Ovary (tissue), 9 donors: ENCODE data around the gene FOXO1. TPM values are rescaled to one million over a fixed set of nuclear protein-coding genes. Genes with fewer than 3 reads are reported as not detected.

ENCODE experiments used
- DNase-seq, 5 donors: peaks; one replicate each; pipeline ENCODE4 v3.0.0-alpha.2; 2019 to 2020
- H3K27ac ChIP-seq, 2 donors: fragments of 200-600 bp; one replicate each; pipeline versions ENCODE4 v1.5.1 to v1.8.0; 2019 to 2022
- H3K27me3 ChIP-seq: fragments of 200-600 bp; one replicate; pipeline ENCODE4 v1.8.0; 2022
- H3K36me3 ChIP-seq: fragments of 200-600 bp; sonication (generic); one replicate; pipeline ENCODE4 v1.5.1; 2019
- H3K4me1 ChIP-seq: one replicate; pipeline ENCODE4 v1.8.1; 2013; ENCODE audit warnings: mild to moderate bottlenecking, moderate library complexity; ENCODE audit not compliant: insufficient read depth
- H3K4me3 ChIP-seq: fragments of 200-600 bp; sonication (generic); one replicate; pipeline ENCODE4 v1.5.1; 2017
- H3K9me3 ChIP-seq, 2 donors: fragments of 200-600 bp in 1 of 2; sonication (generic) in 1 of 2; one replicate each; pipeline versions ENCODE4 v1.5.1 to v1.8.1; 2013 to 2019; ENCODE audit warnings: mild to moderate bottlenecking in 1 of 2, moderate library complexity in 1 of 2
- CTCF ChIP-seq, 3 donors: fragments of 450-650 bp in 2 of 3; fragments of 200-600 bp in 1 of 3; IDR thresholded peaks; one replicate each; pipeline versions ENCODE4 v1.5.1 to v1.8.0; 2016 to 2022; ENCODE audit warnings: antibody characterized with exemption in 3 of 3, mild to moderate bottlenecking in 1 of 3
- EP300 ChIP-seq: sonication (generic); formaldehyde crosslinking; IDR thresholded peaks from one replicate; pipeline ENCODE4 v1.6.1; 2017; ENCODE audit warnings: antibody characterized with exemption
- POLR2A ChIP-seq: fragments of 450-650 bp; IDR thresholded peaks from one replicate; pipeline ENCODE4 v1.6.1; 2017; ENCODE audit warnings: antibody characterized with exemption, mild to moderate bottlenecking, moderate library complexity
- WGBS, 3 donors: extraction: QIAGEN DNeasy Blood & Tissue Kit in 1 of 3; methylation state at CpG; one replicate each; pipeline versions ENCODE4 v1.1.5 to v1.1.7; 2013 to 2017; 5-methylcytosine and 5-hydroxymethylcytosine counted together
- intact Hi-C, 4 donors: fragments of 100-400 bp; cut with DNase I; formaldehyde crosslinking; loops; one replicate each; pipeline versions ENCODE4 v1.11.0 to v1.15.1; 2022 to 2023
- polyA plus RNA-seq, 2 donors: library from polyadenylated mRNA; stranded (reverse); fragments of 200-250 nt in 1 of 2; fragments of 350-450 nt in 1 of 2; fragmentation: Illumina TruSeq in 1 of 2; extraction: RNeasy Lipid Tissue Mini Kit (QIAGEN cat#74804) in 1 of 2; gene quantifications; one replicate each; pipeline ENCODE4 v1.2.3, GENCODE V29; 2013 to 2014
- total RNA-seq, 7 donors: library from RNA; depleted of rRNA in 2 of 7; stranded (reverse); fragments of >200 nt in 2 of 7; fragmentation: NEBNext Ultra II Directional in 3 of 7; extraction: Animal tissue kit (Norgen Biotek cat#: 25700) in 3 of 7; gene quantifications; one replicate each; pipeline versions ENCODE4 v1.1.0 to v1.2.4, GENCODE V29; 2016 to 2023
- donor health status: DM: no; HTN: no; CAD: no; lungs with moderate emphysema.
- donor health status: DM: no; HTN: no; CAD: no.
- donor health status: Bipolar disorder and iron deficiency.
- donor health status: DM: yes; HTN: yes; CAD: no.
- donor health status: DM: no; HTN: no; CAD: no.
- donor health status: DM: yes; HTN: yes; CAD: no.

Gene FOXO1
- total and polyA plus RNA-seq, 9 donors, result 51.5 to 157 (median 107) TPM

- 35 to 44% (median 39%) methylated on average over 1 of the region's 1 CpG for WGBS, 3 donors
- intact Hi-C loops, result no loop called here
- Histone ChIP-seq H3K4me1 (peaks cover 29% of the 10 kb centered on the region), H3K27me3 (no peaks in the 10 kb centered on the region), H3K4me3 (no peak overlapping the region), H3K36me3 (no peaks in the 10 kb centered on the region), H3K27ac (peak overlapping the region in 1 of 2 donors; percentile 21), H3K9me3 (peaks cover 0 to 5% of the 10 kb centered on the region in 2 donors)
- no peak for DNase-seq
- TF ChIP-seq POLR2A (no peak), EP300 (no peak), CTCF (IDR thresholded peaks at IDR 0.05) (no peak)
Observed at GRCh38 chr13:40581277-40581579, 85.2 kb downstream of the FOXO1 start.

GRCh38 chr13:40580566-40581276 is 85.7 kb downstream of the FOXO1 start:
- Histone ChIP-seq H3K9me3 (peaks cover 0 to 5% of the 10 kb centered on the region in 2 donors), H3K27me3 (no peaks in the 10 kb centered on the region), H3K27ac (peak overlapping the region in 1 of 2 donors; percentile 21), H3K4me1 (peaks cover 31% of the 10 kb centered on the region), H3K36me3 (no peaks in the 10 kb centered on the region), H3K4me3 (no peak overlapping the region)
- 55 to 65% (median 61%) methylated on average over 7 of the region's 7 CpGs for WGBS, 3 donors
- intact Hi-C loops, result no loop called here
- DNase-seq, result no peak
- TF ChIP-seq EP300 (no peak), CTCF (IDR thresholded peaks at IDR 0.05) (no peak), POLR2A (no peak)

GRCh38 chr13:40579535-40579934 is 86.9 kb downstream of the FOXO1 start:
- H3K36me3 ChIP-seq, result no peaks in the 10 kb centered on the region
- peaks cover 37% of the 10 kb centered on the region for H3K4me1 ChIP-seq
- WGBS, 3 donors, result 89 to 91% (median 90%) methylated on average over 2 of the region's 2 CpGs
- no peak for TF ChIP-seq CTCF (IDR thresholded peaks at IDR 0.05)
- no peak for TF ChIP-seq POLR2A
- TF ChIP-seq EP300, result no peak
- no peak overlapping the region for H3K4me3 ChIP-seq
- peaks cover 0 to 5% of the 10 kb centered on the region in 2 donors for H3K9me3 ChIP-seq
- intact Hi-C loops, result loop anchor here in 1 of 4 donors (10.0 kb wide), 1 partner anchor 85 kb away; the partner anchor contains the start of gene FOXO1
- no peak for DNase-seq
- H3K27ac ChIP-seq, result no peak overlapping the region
- no peaks in the 10 kb centered on the region for H3K27me3 ChIP-seq

GRCh38 chr13:40578055-40578454 is 88.4 kb downstream of the FOXO1 start:
- Histone ChIP-seq H3K27ac (no peak overlapping the region), H3K4me3 (no peak overlapping the region), H3K27me3 (no peaks in the 10 kb centered on the region), H3K4me1 (peaks cover 43% of the 10 kb centered on the region), H3K9me3 (peaks cover 0 to under 1% of the 10 kb centered on the region in 2 donors), H3K36me3 (no peaks in the 10 kb centered on the region)
- no peak for DNase-seq
- 47 to 52% (median 51%) methylated on average over 3 of the region's 3 CpGs for WGBS, 3 donors
- intact Hi-C loops, result loop anchor here in 1 of 4 donors (10.0 kb wide), 1 partner anchor 87 kb away; the partner anchor contains the start of gene FOXO1
- TF ChIP-seq EP300 (no peak), POLR2A (no peak), CTCF (IDR thresholded peaks at IDR 0.05) (no peak)
